KMS-11 (cell line): ENCODE data around the gene ALKBH5.
"Not testable (repeated sequence)": the region's sequence is repeated elsewhere in the genome, so short reads cannot be mapped to it uniquely, and the experiment has no call there.

Source experiments
- H2AFZ ChIP-seq: fragments of 200-600 bp; sonication (generic); 2 replicates; pipeline ENCODE4 v1.6.1; 2016; ENCODE audit warnings: antibody characterized with exemption, mixed run types, low read depth
- H3K27ac ChIP-seq: fragments of 200-600 bp; sonication (generic); 2 replicates; pipeline ENCODE4 v1.6.1; 2016; ENCODE audit warnings: mild to moderate bottlenecking, mixed run types
- H3K27me3 ChIP-seq: fragments of 200-600 bp; sonication (generic); 2 replicates; pipeline ENCODE4 v1.6.1; 2017; ENCODE audit warnings: mild to moderate bottlenecking, low read depth, mixed run types, moderate library complexity; ENCODE audit not compliant: insufficient read depth
- H3K36me3 ChIP-seq: fragments of 200-600 bp; sonication (generic); 2 replicates; pipeline ENCODE4 v1.6.1; 2017; ENCODE audit warnings: mild to moderate bottlenecking, mixed run types; ENCODE audit not compliant: insufficient read depth
- H3K4me1 ChIP-seq: fragments of 200-600 bp; sonication (generic); 2 replicates; pipeline ENCODE4 v1.6.1; 2016; ENCODE audit warnings: mild to moderate bottlenecking, low read depth, mixed run types; ENCODE audit not compliant: poor library complexity, severe bottlenecking
- H3K4me2 ChIP-seq: fragments of 200-600 bp; sonication (generic); 2 replicates; pipeline ENCODE4 v1.7.0; 2016; ENCODE audit warnings: mild to moderate bottlenecking, mixed run types
- H3K4me3 ChIP-seq: fragments of 200-600 bp; sonication (generic); IDR thresholded peaks from 2 replicates; pipeline ENCODE4 v1.6.1; 2017; ENCODE audit warnings: low read depth, low read length, mixed read lengths; ENCODE audit not compliant: insufficient read depth
- H3K79me2 ChIP-seq: fragments of 200-600 bp; sonication (generic); 2 replicates; pipeline ENCODE4 v1.6.1; 2016; ENCODE audit warnings: low read depth, mixed run types; ENCODE audit not compliant: insufficient read depth
- H3K9ac ChIP-seq: fragments of 200-600 bp; sonication (generic); 2 replicates; pipeline ENCODE4 v1.6.1; 2016; ENCODE audit warnings: mild to moderate bottlenecking, mixed run types
- H4K20me1 ChIP-seq: fragments of 200-600 bp; sonication (generic); 2 replicates; pipeline ENCODE4 v1.6.1; 2016; ENCODE audit warnings: mild to moderate bottlenecking, mixed run types; ENCODE audit not compliant: insufficient read depth
- CTCF ChIP-seq: fragments of 200-600 bp; sonication (generic); conservative IDR thresholded peaks from 2 replicates; pipeline ENCODE4 v1.6.1; 2017; ENCODE audit warnings: low read depth, mild to moderate bottlenecking, antibody characterized with exemption, low read length, moderate library complexity, mixed read lengths

Gene ALKBH5

DNA sequence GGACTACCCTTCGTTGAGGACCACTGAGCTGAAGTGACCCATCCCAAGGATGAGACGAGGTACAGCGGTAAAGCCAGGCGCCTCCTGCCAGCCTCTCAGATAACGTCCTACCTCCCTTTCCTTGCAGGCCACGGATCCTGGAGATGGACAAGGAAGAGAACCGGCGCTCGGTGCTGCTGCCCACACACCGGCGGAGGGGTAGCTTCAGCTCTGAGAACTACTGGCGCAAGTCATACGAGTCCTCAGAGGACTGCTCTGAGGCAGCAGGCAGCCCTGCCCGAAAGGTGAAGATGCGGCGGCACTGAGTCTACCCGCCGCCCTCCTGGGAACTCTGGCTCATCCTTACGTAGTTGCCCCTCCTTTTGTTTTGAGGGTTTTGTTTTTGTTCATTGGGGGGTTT is 24.5 kb downstream of the ALKBH5 start:
- Histone ChIP-seq H3K79me2 (no peaks in the 10 kb centered on the region), H3K4me2 (no peak overlapping the region), H3K36me3 (no peaks in the 10 kb centered on the region), H3K9ac (no peak overlapping the region), H2AFZ (no peak overlapping the region), H3K27me3 (no peaks in the 10 kb centered on the region), H3K4me1 (no peaks in the 10 kb centered on the region), H4K20me1 (no peaks in the 10 kb centered on the region), H3K4me3 (no peak overlapping the region), H3K27ac (no peak overlapping the region)
- no peak for TF ChIP-seq CTCF

- H3K9ac ChIP-seq, result no peak overlapping the region
- H3K79me2 ChIP-seq, result no peaks in the 10 kb centered on the region
- H3K4me2 ChIP-seq, result no peak overlapping the region
- H4K20me1 ChIP-seq, result no peaks in the 10 kb centered on the region
- H3K27ac ChIP-seq, result no peak overlapping the region
- H3K36me3 ChIP-seq, result no peaks in the 10 kb centered on the region
- no peaks in the 10 kb centered on the region for H3K4me1 ChIP-seq
- no peak overlapping the region for H2AFZ ChIP-seq
- no peak overlapping the region for H3K4me3 ChIP-seq
- no peaks in the 10 kb centered on the region for H3K27me3 ChIP-seq
- no peak for TF ChIP-seq CTCF
Observed at GRCh38 chr17:18213666-18214270, 30.1 kb downstream of the ALKBH5 start.

DNA sequence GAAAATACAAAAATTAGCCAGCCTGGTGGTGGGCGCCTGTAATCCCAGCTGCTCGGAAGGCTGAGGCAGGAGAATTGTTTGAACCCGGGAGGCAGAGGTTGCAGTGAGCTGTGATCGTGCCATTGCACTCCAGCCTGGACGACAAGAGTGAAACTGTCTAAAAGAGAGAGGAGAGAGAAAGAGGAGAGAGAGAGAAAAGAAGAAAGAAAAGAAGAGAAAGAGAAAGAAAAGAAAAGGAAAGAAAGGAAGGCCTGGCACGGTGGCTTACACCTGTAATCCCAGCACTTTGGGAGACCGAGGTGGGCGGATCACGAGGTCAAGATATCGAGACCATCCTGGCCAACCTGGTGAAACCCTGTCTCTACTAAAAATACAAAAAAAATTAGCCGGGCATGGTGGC is 33.3 kb downstream of the ALKBH5 start:
- not testable (repeated sequence) for H2AFZ ChIP-seq, H3K79me2 ChIP-seq, H3K4me1 ChIP-seq, H3K4me2 ChIP-seq, H3K36me3 ChIP-seq, H3K27ac ChIP-seq, H3K27me3 ChIP-seq, H4K20me1 ChIP-seq, H3K4me3 ChIP-seq, H3K9ac ChIP-seq

GRCh38 chr17:18217412-18218015 is 33.9 kb downstream of the ALKBH5 start:
- Histone ChIP-seq H3K4me2 (no peak overlapping the region), H3K4me1 (no peaks in the 10 kb centered on the region), H3K27ac (no peak overlapping the region), H3K4me3 (no peak overlapping the region), H3K27me3 (no peaks in the 10 kb centered on the region), H2AFZ (no peak overlapping the region), H4K20me1 (no peaks in the 10 kb centered on the region), H3K9ac (no peak overlapping the region), H3K79me2 (no peaks in the 10 kb centered on the region), H3K36me3 (no peaks in the 10 kb centered on the region)
- TF ChIP-seq CTCF, result peak; percentile 71

DNA sequence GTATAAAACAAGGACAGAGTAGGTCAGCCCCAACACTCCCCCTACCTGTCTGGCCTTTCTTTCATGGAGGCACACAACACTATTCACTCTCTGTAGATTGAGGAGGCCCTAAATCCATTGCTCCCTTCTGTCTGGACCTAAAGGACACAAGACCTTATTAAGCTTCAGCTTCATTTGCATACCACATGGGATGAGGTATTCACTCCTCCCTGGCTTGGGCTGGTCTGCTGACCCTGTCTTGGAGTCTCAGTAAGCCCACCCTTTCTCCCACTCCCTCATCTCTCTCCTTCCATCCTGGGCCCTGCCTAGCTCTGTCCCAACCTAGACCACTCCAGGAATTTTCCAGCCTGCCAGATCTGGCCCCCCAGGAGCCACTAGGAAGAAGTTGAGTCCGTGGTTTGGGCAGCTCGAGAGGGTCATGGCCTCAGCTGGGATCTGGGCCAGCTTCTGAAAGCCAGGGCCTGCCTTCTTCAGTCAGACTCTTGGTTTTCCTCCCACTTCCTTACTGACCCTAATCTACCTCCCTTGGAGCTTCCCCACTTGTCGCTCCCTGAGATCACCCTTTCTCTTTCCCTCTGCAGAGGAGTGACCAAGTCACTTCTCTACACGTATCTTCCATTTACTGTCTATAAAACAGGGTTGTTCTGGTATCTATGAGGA is 35.3 kb downstream of the ALKBH5 start:
- Histone ChIP-seq H3K4me2 (no peak overlapping the region), H2AFZ (no peak overlapping the region), H3K9ac (no peak overlapping the region), H3K79me2 (no peaks in the 10 kb centered on the region), H3K27ac (no peak overlapping the region), H4K20me1 (no peaks in the 10 kb centered on the region), H3K4me1 (no peaks in the 10 kb centered on the region), H3K27me3 (no peaks in the 10 kb centered on the region), H3K4me3 (no peak overlapping the region), H3K36me3 (no peaks in the 10 kb centered on the region)
- TF ChIP-seq CTCF, result no peak
